Spleen (tissue), 11 donors: ENCODE measurements around the gene PRDX2. TPM values are rescaled to one million over a fixed set of nuclear protein-coding genes. Genes with fewer than 3 reads are reported as not detected.

Source experiments
- DNase-seq: peaks from one replicate; pipeline ENCODE4 v3.0.0-alpha.2; 2020
- H3K27ac ChIP-seq, 8 donors: fragments of 200-600 bp; sonication (generic) in 7 of 8; 1 replicate in 4 of 8; 2 replicates in 4 of 8; pipeline versions ENCODE4 v1.5.0 to v1.8.0; 2016 to 2021; ENCODE audit warnings: inconsistent platforms in 4 of 8, mild to moderate bottlenecking in 4 of 8, moderate library complexity in 1 of 8
- H3K27me3 ChIP-seq, 7 donors: fragments of 200-600 bp; sonication (generic) in 6 of 7; replicated peaks in 1 of 7; 1 replicate in 4 of 7; 2 replicates in 3 of 7; pipeline versions ENCODE4 v1.5.0 to v1.8.0; 2016 to 2021; ENCODE audit warnings: inconsistent platforms in 3 of 7, mild to moderate bottlenecking in 1 of 7
- H3K36me3 ChIP-seq, 6 donors: fragments of 200-600 bp; sonication (generic) in 5 of 6; 1 replicate in 4 of 6; 2 replicates in 2 of 6; pipeline versions ENCODE4 v1.5.0 to v1.8.0; 2016 to 2021; ENCODE audit warnings: inconsistent platforms in 2 of 6
- H3K4me1 ChIP-seq, 6 donors: fragments of 200-600 bp; sonication (generic) in 5 of 6; 1 replicate in 3 of 6; 2 replicates in 3 of 6; pipeline versions ENCODE4 v1.5.0 to v1.8.0; 2016 to 2021; ENCODE audit warnings: inconsistent platforms in 3 of 6
- H3K4me3 ChIP-seq, 8 donors: fragments of 200-600 bp; sonication (generic) in 7 of 8; 1 replicate in 4 of 8; 2 replicates in 4 of 8; pipeline versions ENCODE4 v1.5.0 to v1.8.0; 2016 to 2021; ENCODE audit warnings: inconsistent platforms in 4 of 8, mild to moderate bottlenecking in 4 of 8, moderate library complexity in 2 of 8
- H3K9me3 ChIP-seq, 8 donors: fragments of 200-600 bp; sonication (generic) in 7 of 8; 1 replicate in 4 of 8; 2 replicates in 4 of 8; pipeline versions ENCODE4 v1.5.0 to v1.8.0; 2016 to 2021; ENCODE audit warnings: inconsistent platforms in 4 of 8
- CTCF ChIP-seq, 11 experiments: fragments of 200-600 bp in 7 of 11; fragments of 450-650 bp in 4 of 11; sonication (generic) in 4 of 11; IDR thresholded peaks in 8 of 11; conservative IDR thresholded peaks in 3 of 11; 1 replicate in 7 of 11; 2 replicates in 4 of 11; pipeline versions ENCODE4 v1.4.0 to v1.8.0; 2016 to 2021; ENCODE audit warnings: antibody characterized with exemption in 11 of 11, inconsistent platforms in 4 of 11, mild to moderate bottlenecking in 1 of 11
- POLR2A ChIP-seq, 3 donors: fragments of 450-650 bp; IDR thresholded peaks; one replicate each; pipeline ENCODE4 v1.5.1; 2017; ENCODE audit warnings: antibody characterized with exemption in 3 of 3, mild to moderate bottlenecking in 1 of 3
- POLR2AphosphoS5 ChIP-seq, 3 donors: sonication (generic); formaldehyde crosslinking; IDR thresholded peaks; one replicate each; pipeline ENCODE4 v1.5.1; 2017; ENCODE audit warnings: antibody characterized with exemption in 3 of 3
- WGBS, 5 donors: extraction: QIAGEN DNeasy Blood & Tissue Kit in 3 of 5; methylation state at CpG; one replicate each; pipeline versions ENCODE4 v1.1.5 to v1.1.7; 2013 to 2018; 5-methylcytosine and 5-hydroxymethylcytosine counted together
- intact Hi-C: fragments of 100-400 bp; cut with DNase I; formaldehyde crosslinking; loops from one replicate; pipeline ENCODE4 v1.15.0; 2023; ENCODE audit warnings: low total_unique reads
- polyA plus RNA-seq, 3 donors: library from polyadenylated mRNA; stranded (reverse); fragments of 200-250 nt; gene quantifications; one replicate each; pipeline ENCODE4 v1.2.1, GENCODE V29; 2013
- total RNA-seq, 7 donors: library from RNA; depleted of rRNA in 3 of 7; stranded (reverse); fragments of >200 nt in 3 of 7; fragmentation: NEBNext Ultra II Directional in 4 of 7; extraction: Animal tissue kit (Norgen Biotek cat#: 25700) in 4 of 7; gene quantifications; one replicate each; pipeline versions ENCODE4 v1.1.0 to v1.2.1, GENCODE V29; 2016 to 2021
- donor health status: healthy with polysubstance abuse.
- donor health status: DM: no; HTN: no; CAD: no; lungs with moderate emphysema.
- donor health status: DM: no; HTN: no; CAD: no.
- donor health status: Bipolar disorder and iron deficiency.
- donor health status: healthy.
- donor health status: DM: no; HTN: no; CAD: no.
- donor health status: DM: yes; HTN: yes; CAD: no.

The PRDX2 gene
- total and polyA plus RNA-seq, 10 donors, result 78.3 to 203 (median 117) TPM

DNA sequence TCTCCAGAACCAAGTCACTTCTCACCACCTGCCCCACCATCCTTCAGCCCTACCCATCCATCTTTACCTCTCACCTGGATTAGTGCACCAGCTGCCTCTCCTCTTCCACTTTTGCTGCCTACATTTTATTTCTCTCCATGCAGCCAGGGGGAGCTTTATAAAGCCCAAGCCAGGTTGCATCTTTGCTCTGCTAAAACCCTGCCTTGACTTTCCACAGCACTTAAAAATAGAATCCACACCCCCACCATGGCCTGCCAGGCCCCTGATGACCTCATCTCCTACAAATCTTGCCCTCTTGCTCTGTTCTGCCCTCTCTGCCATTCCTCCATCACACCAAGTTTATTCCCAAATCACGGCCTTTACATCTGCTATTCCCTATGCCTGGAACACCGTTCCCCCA lies 28.0 kb downstream of the PRDX2 start:
- H3K36me3 ChIP-seq, result peaks cover 0 to 11% (median 0%) of the 10 kb centered on the region in 6 donors
- H3K4me1 ChIP-seq, result peaks cover 13 to 35% (median 30%) of the 10 kb centered on the region in 6 donors
- H3K27ac ChIP-seq, result no peak overlapping the region
- intact Hi-C loops, result loop anchor here (5.0 kb wide), 1 partner anchor 34 kb away; the partner anchor contains the start of gene RNASEH2A
- H3K4me3 ChIP-seq, result no peak overlapping the region
- WGBS, 5 donors, result 89 to 94% (median 90%) methylated on average over 2 of the region's 2 CpGs
- no peak for TF ChIP-seq POLR2A (IDR thresholded peaks at IDR 0.05)
- peak in 1 of 11 experiments; percentile 17 for TF ChIP-seq CTCF (IDR thresholded peaks at IDR 0.05 in 8 of 11, conservative IDR thresholded peaks at IDR 0.05 in 3 of 11)
- H3K27me3 ChIP-seq, result no peaks in the 10 kb centered on the region
- H3K9me3 ChIP-seq, result no peaks in the 10 kb centered on the region
- DNase-seq, result no peak

DNA sequence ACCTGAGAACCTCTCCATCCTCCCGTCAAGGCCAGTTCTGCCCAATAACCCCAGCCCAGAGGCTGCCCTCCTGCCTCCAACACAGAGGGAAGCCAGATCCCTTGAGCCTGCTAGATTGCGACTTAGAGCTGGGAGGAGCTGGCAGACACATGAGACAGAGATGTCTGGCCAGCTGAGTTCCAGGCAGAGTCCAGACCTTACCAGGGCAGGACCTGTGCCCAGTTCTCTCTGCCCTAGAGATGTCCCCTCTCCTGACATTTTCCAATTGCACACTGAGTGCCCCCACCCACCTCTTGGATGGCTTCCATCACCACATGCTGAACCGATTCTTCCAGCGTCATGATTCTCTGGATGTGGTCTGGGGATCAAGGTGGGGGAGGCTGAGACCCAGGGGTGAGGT lies 29.3 kb downstream of the PRDX2 start:
- no peak for DNase-seq
- H3K4me3 ChIP-seq, result no peak overlapping the region
- 84 to 91% (median 85%) methylated on average over 3 to 4 of the region's 4 CpGs for WGBS, 5 donors
- peaks cover 8 to 22% (median 21%) of the 10 kb centered on the region in 6 donors for H3K4me1 ChIP-seq
- intact Hi-C loops, result loop anchor here (5.0 kb wide), 1 partner anchor 35 kb away; the partner anchor contains the start of gene RNASEH2A
- H3K36me3 ChIP-seq, result peaks cover 0 to 16% (median 0%) of the 10 kb centered on the region in 6 donors
- TF ChIP-seq POLR2A (IDR thresholded peaks at IDR 0.05) (no peak), POLR2AphosphoS5 (IDR thresholded peaks at IDR 0.05) (no peak), CTCF (IDR thresholded peaks at IDR 0.05 in 8 of 11, conservative IDR thresholded peaks at IDR 0.05 in 3 of 11) (no peak)
- no peak overlapping the region for H3K27ac ChIP-seq
- H3K27me3 ChIP-seq, result no peaks in the 10 kb centered on the region
- no peaks in the 10 kb centered on the region for H3K9me3 ChIP-seq

DNA sequence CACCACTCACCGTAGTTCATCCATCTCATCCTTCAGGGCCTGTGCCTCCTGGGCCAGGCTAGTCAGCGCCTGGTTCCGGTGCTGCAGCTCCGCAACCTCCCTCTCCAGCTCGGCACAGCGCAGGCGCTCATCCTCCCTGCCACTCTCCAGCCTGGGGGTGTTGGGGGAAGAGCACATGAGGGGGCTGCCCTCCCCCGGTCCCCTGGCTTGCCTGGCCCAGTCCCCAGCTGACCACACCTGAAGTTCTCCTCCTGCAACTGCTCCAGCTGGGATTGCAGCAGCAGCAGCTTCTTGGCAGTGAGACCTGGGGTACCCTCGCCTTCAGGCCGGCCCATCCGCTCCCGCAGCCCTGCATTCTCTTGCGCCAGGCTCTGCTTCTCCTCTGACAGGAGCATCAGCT lies 30.7 kb downstream of the PRDX2 start:
- intact Hi-C loops, result loop anchor here (5.0 kb wide), 1 partner anchor 36 kb away; the partner anchor contains the start of gene RNASEH2A
- TF ChIP-seq CTCF (IDR thresholded peaks at IDR 0.05 in 8 of 11, conservative IDR thresholded peaks at IDR 0.05 in 3 of 11), result no peak
- TF ChIP-seq POLR2A (IDR thresholded peaks at IDR 0.05), result no peak
- TF ChIP-seq POLR2AphosphoS5 (IDR thresholded peaks at IDR 0.05), result no peak
- 94 to 98% (median 96%) methylated on average over 13 of the region's 13 CpGs for WGBS, 5 donors
- H3K27ac ChIP-seq, result no peak overlapping the region
- H3K4me1 ChIP-seq, result peaks cover 5 to 14% (median 10%) of the 10 kb centered on the region in 6 donors
- no peak overlapping the region for H3K4me3 ChIP-seq
- no peaks in the 10 kb centered on the region for H3K27me3 ChIP-seq
- no peak for DNase-seq
- peaks cover 0 to 24% (median 0%) of the 10 kb centered on the region in 6 donors for H3K36me3 ChIP-seq
- no peaks in the 10 kb centered on the region for H3K9me3 ChIP-seq

DNA sequence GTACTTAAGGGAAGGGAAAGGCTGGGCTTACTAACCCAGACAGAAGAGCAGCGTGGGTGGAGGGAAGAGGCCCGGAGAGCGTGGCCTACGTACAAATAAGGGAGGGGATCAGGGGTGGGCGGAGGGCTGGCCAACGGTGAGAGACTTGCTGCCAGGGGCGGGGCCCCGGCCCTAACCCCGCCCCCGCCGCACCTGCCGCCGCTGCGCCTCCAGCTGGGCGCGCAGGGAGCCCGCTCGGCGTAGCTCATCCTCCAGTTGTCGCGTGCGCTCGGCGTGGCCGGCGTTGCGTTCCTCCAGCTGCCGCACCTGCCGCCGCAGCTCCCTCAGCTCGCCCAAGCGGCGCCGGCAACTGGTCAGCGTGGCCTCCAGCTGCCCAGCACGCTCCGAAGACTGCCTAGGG lies 31.9 kb downstream of the PRDX2 start:
- H3K36me3 ChIP-seq, result peaks cover 0 to 33% (median 3%) of the 10 kb centered on the region in 6 donors
- H3K4me1 ChIP-seq, result peaks cover under 1 to 12% (median 6%) of the 10 kb centered on the region in 6 donors
- H3K9me3 ChIP-seq, result no peaks in the 10 kb centered on the region
- no peak overlapping the region for H3K27ac ChIP-seq
- H3K27me3 ChIP-seq, result no peaks in the 10 kb centered on the region
- intact Hi-C loops, result loop anchor here (5.0 kb wide), 1 partner anchor 38 kb away; the partner anchor contains the start of gene RNASEH2A
- 53 to 82% (median 65%) methylated on average over 29 to 37 of the region's 37 CpGs for WGBS, 5 donors
- no peak for DNase-seq
- H3K4me3 ChIP-seq, result no peak overlapping the region
- TF ChIP-seq CTCF (IDR thresholded peaks at IDR 0.05 in 8 of 11, conservative IDR thresholded peaks at IDR 0.05 in 3 of 11), result no peak
- TF ChIP-seq POLR2A (IDR thresholded peaks at IDR 0.05), result no peak
- TF ChIP-seq POLR2AphosphoS5 (IDR thresholded peaks at IDR 0.05), result peak in 1 of 3 donors; percentile 61
